GM12878 (cell line): Measurements from ENCODE around the gene FAM83G. TPM values are rescaled to one million over a fixed set of nuclear protein-coding genes. Genes with fewer than 3 reads are reported as not detected.

Experiments
- ATAC-seq: fragments of 200-7000 bp; cut with Tn5 transposase; 3 replicates; pipeline ENCODE4 v1.9.1; 2020; ENCODE audit warnings: mild to moderate bottlenecking, moderate library complexity
- BruUV-seq: library from RNA; stranded (reverse); fragments of 400-500 nt; replicated peaks from 2 replicates; lab custom pipeline; 2021; lab: Mats Ljungman, UMichigan
- CTCF ChIA-PET: fragments of 300-600 bp; sonication (Branson Sonifier 250); formaldehyde crosslinking; extraction: SDS; loops from one replicate; lab custom pipeline; 2021; ENCODE audit warnings: inconsistent platforms; lab: Yijun Ruan, JAX
- POLR2A ChIA-PET: fragments of 350-600 bp; formaldehyde crosslinking; extraction: SDS; loops from one replicate; lab custom pipeline; 2021; ENCODE audit warnings: inconsistent platforms; lab: Charles Lee
- RAD21 ChIA-PET: fragments of 300-600 bp; sonication (Branson Sonifier 250); formaldehyde crosslinking; loops from one replicate; lab custom pipeline; 2023; ENCODE audit warnings: antibody characterized with exemption; ENCODE audit not compliant: unreplicated experiment; lab: Charles Lee
- SMC1A ChIA-PET: fragments of 300-600 bp; sonication (Branson Sonifier 250); formaldehyde crosslinking; loops from one replicate; lab custom pipeline; 2023; ENCODE audit not compliant: unreplicated experiment, uncharacterized antibody; lab: Charles Lee
- DNase-seq: peaks from one replicate; pipeline ENCODE4 v3.0.0-alpha.2; 2011; ENCODE audit warnings: low read depth, low spot score
- FAIRE-seq: peaks from 3 replicates; lab custom pipeline; 2011; peaks lifted over from hg19 to GRCh38; lab: Jason Lieb, UNC
- H2AFZ ChIP-seq: 2 replicates; pipeline ENCODE4 v1.6.0; 2011; ENCODE audit warnings: low read depth, low read length, control low read depth; ENCODE audit not compliant: control insufficient read depth
- H3K27ac ChIP-seq: 2 replicates; pipeline ENCODE4 v1.5.1; 2011; ENCODE audit warnings: control low read depth; ENCODE audit not compliant: control insufficient read depth, insufficient read depth
- H3K27me3 ChIP-seq, 2 experiments: replicated peaks in 1 of 2; 2 replicates each; pipeline versions ENCODE4 v1.6.0 to v1.6.1; 2011; ENCODE audit warnings: low read length in 1 of 2; ENCODE audit not compliant: control insufficient read depth in 2 of 2, insufficient read depth in 2 of 2
- H3K36me3 ChIP-seq, 2 experiments: 2 replicates each; pipeline ENCODE4 v1.5.1; 2011; ENCODE audit warnings: low read length in 1 of 2; ENCODE audit not compliant: control insufficient read depth in 2 of 2, insufficient read depth in 2 of 2
- H3K4me1 ChIP-seq: 2 replicates; pipeline ENCODE4 v1.6.1; 2011; ENCODE audit warnings: mild to moderate bottlenecking, low read length, moderate library complexity, mixed read lengths; ENCODE audit not compliant: control insufficient read depth, insufficient read depth
- H3K4me2 ChIP-seq: 2 replicates; pipeline ENCODE4 v1.6.0; 2011; ENCODE audit warnings: control low read depth; ENCODE audit not compliant: control insufficient read depth, insufficient read depth
- H3K4me3 ChIP-seq: fragments of 200-600 bp; sonication (generic); 2 replicates; pipeline ENCODE4 v1.5.1; 2016
- H3K79me2 ChIP-seq: 2 replicates; pipeline ENCODE4 v1.6.0; 2011; ENCODE audit warnings: low read length; ENCODE audit not compliant: control insufficient read depth, insufficient read depth
- H3K9ac ChIP-seq: 2 replicates; pipeline ENCODE4 v1.8.0; 2011; ENCODE audit warnings: low read length, control low read depth, mixed read lengths; ENCODE audit not compliant: control insufficient read depth, insufficient read depth
- H3K9me3 ChIP-seq: replicated peaks from 3 replicates; pipeline ENCODE4 v1.5.1; 2011; ENCODE audit warnings: mild to moderate bottlenecking, low read length; ENCODE audit not compliant: control insufficient read depth, insufficient read depth
- H4K20me1 ChIP-seq: 2 replicates; pipeline ENCODE4 v1.6.0; 2011; ENCODE audit not compliant: control insufficient read depth, insufficient read depth
- KAT2A ChIP-seq: conservative IDR thresholded peaks from 2 replicates; pipeline ENCODE4 v1.6.1; 2011; ENCODE audit warnings: low read depth, low read length; ENCODE audit not compliant: control insufficient read depth
- NRF1 ChIP-seq: conservative IDR thresholded peaks from 2 replicates; pipeline ENCODE4 v1.6.1; 2011; ENCODE audit warnings: mild to moderate bottlenecking, low read depth, low read length, improper control_type of control experiment
- PAX5 ChIP-seq: IDR thresholded peaks from 2 replicates; pipeline ENCODE4 v1.6.1; 2011; ENCODE audit warnings: low read depth, low read length, borderline replicate concordance
- PBX3 ChIP-seq: IDR thresholded peaks from 2 replicates; pipeline ENCODE4 v1.6.1; 2011; ENCODE audit warnings: mild to moderate bottlenecking, low read depth, low read length, moderate library complexity; ENCODE audit not compliant: insufficient replicate concordance
- POLR2AphosphoS5 ChIP-seq: IDR thresholded peaks from 2 replicates; pipeline ENCODE4 v1.6.1; 2011; ENCODE audit warnings: mild to moderate bottlenecking, low read length, inconsistent platforms
- SMC3 ChIP-seq: IDR thresholded peaks from 2 replicates; pipeline ENCODE4 v1.6.1; 2011; ENCODE audit warnings: low read length, improper control_type of control experiment, borderline replicate concordance
- YBX1 ChIP-seq: fragments of 450-650 bp; IDR thresholded peaks from 2 replicates; pipeline ENCODE4 v1.6.1; 2016; ENCODE audit warnings: antibody characterized with exemption
- ZBTB40 ChIP-seq: fragments of 450-650 bp; IDR thresholded peaks from 2 replicates; pipeline ENCODE4 v1.6.1; 2016; ENCODE audit warnings: mild to moderate bottlenecking, moderate library complexity, borderline replicate concordance
- WGBS: methylation state at CpG from one replicate; pipeline ENCODE4 v1.1.6; 2016; ENCODE audit warnings: low lambda C conversion rate; ENCODE audit not compliant: insufficient replicate concordance, insufficient coverage; ENCODE audit errors: missing lambda C conversion rate; 5-methylcytosine and 5-hydroxymethylcytosine counted together
- in situ Hi-C: fragments of 300-500 bp; cut with MboI; formaldehyde crosslinking; loops from 9 replicates; pipeline ENCODE4 v1.14.3; 2018; ENCODE audit warnings: mixed read lengths
- intact Hi-C: fragments of 100-400 bp; cut with micrococcal nuclease; formaldehyde crosslinking; loops from one replicate; pipeline ENCODE4 v1.14.2; 2022; ENCODE audit not compliant: unreplicated experiment
- polyA plus RNA-seq, 11 experiments: library from polyadenylated mRNA; depleted of rRNA in 4 of 11; unstranded in 6 of 11; stranded (reverse) in 5 of 11; fragments of >200 nt; fragmentation: Nextera tagmentation in 4 of 11; fragmentation: Illumina TruSeq in 1 of 11; extraction: Ambion mirVana in 4 of 11; extraction: Trizol in 1 of 11; gene quantifications; 1 replicate in 1 of 11; 2 replicates in 10 of 11; pipeline versions ENCODE4 v1.2.1 to v1.2.3, GENCODE V29; 2011 to 2016; ENCODE audit warnings: inconsistent platforms in 2 of 11, missing spikeins in 2 of 11, low read depth in 1 of 11
- total RNA-seq, 4 experiments: library from RNA; depleted of rRNA in 3 of 4; stranded (reverse); fragments of >200 nt in 3 of 4; fragmentation: Illumina TruSeq in 1 of 4; extraction: Trizol in 1 of 4; gene quantifications; 2 replicates each; pipeline versions ENCODE4 v1.2.1 to v1.2.3, GENCODE V29; 2013 to 2021

Gene FAM83G
- total and polyA plus RNA-seq, 10 of the 15 experiments (the other 5 are each of a cell fraction or from before 2014, with no cell fraction given), result 0.03 to 16.7 (median 6.5) TPM

DNA sequence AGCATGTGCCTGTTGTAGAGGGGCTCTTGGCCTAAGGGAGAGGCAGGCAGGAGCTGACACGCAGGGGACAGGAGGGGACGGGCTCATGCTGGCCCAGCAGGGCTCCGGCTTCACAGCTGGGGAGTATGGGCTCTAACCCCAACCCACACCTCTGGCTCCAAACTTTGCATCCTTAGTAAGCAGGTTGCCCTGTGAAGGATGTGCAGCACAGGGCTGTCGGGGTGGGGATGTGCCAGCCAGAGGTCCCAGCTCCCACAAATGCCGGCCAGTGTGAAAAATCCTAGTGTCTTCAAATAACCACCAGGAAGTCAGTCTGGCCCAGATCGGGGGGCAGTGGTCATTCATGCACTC is 14.0 kb upstream of the FAM83G start:
- H3K36me3 ChIP-seq, result peaks cover 0 to 13% of the 10 kb centered on the region in 2 experiments; a peak in 3 of 4 replicates
- H3K4me2 ChIP-seq, result no peak overlapping the region
- 71% methylated on average over 6 of the region's 6 CpGs for WGBS
- H4K20me1 ChIP-seq, result no peaks in the 10 kb centered on the region
- SMC1A ChIA-PET, result no interaction called here
- no peak overlapping the region for H2AFZ ChIP-seq
- H3K27ac ChIP-seq, result no peak overlapping the region
- intact Hi-C loops (no loop called here), in situ Hi-C loops (no loop called here)
- H3K79me2 ChIP-seq, result no peaks in the 10 kb centered on the region
- no peak overlapping the region for H3K9ac ChIP-seq
- ATAC-seq, result no peak; the same call in 2 of the 3 replicates
- no peaks in the 10 kb centered on the region for H3K4me1 ChIP-seq
- H3K9me3 ChIP-seq, result no peaks in the 10 kb centered on the region
- H3K27me3 ChIP-seq, result no peaks in the 10 kb centered on the region
- H3K4me3 ChIP-seq, result no peak overlapping the region
- TF ChIP-seq PBX3 (no peak), PAX5 (no peak), POLR2AphosphoS5 (peak; percentile 31; the same call in 1 of the 2 replicates), NRF1 (no peak), ZBTB40 (no peak), YBX1 (no peak), SMC3 (no peak), KAT2A (no peak)
- TF ChIP-seq, all 136 proteins: peak for 1
- DNase-seq, result no peak
- CTCF ChIA-PET, result interaction anchor here (0.6 kb wide), 1 partner anchor 45 kb away, joined by 5 read pairs; no protein-coding TSS in a partner anchor
- POLR2A ChIA-PET, result no interaction called here
- FAIRE-seq, result no peak
- no TSS peak for BruUV-seq
- RAD21 ChIA-PET, result interaction anchor here (1.5 kb wide), 1 partner anchor 57 kb away, joined by 5 read pairs; no protein-coding TSS in a partner anchor
